HUDEP-2 (cell line): ENCODE results near the gene AGBL3.
"Not testable (repeated sequence)": the region's sequence is repeated elsewhere in the genome, so short reads cannot be mapped to it uniquely, and the experiment has no call there.

ENCODE experiments used
- DNase-seq, 76 experiments: peaks; one replicate each; lab custom pipeline; 2025; ENCODE audit not compliant: unreplicated experiment in 76 of 76; lab: John Stamatoyannopoulos, UW

Gene AGBL3

GRCh38 chr7:135165862-135166261 lies 179.6 kb downstream of the AGBL3 start:
- DNase-seq, result no peak

GRCh38 chr7:135166338-135166990 lies 180.2 kb downstream of the AGBL3 start:
- DNase-seq, result no peak

GRCh38 chr7:135167365-135167917 lies 181.1 kb downstream of the AGBL3 start:
- DNase-seq, result peak in 45 of 76 experiments; percentile 6 to 57 (median 30)

- DNase-seq, result peak in 25 of 76 experiments; percentile 3 to 39 (median 18)
These were observed 181.7 kb downstream of the AGBL3 start for GRCh38 chr7:135168001-135168400.

GRCh38 chr7:135168489-135169140 lies 182.3 kb downstream of the AGBL3 start:
- no peak for DNase-seq

GRCh38 chr7:135169141-135169963 lies 183.0 kb downstream of the AGBL3 start:
- DNase-seq, result peak in 70 of 76 experiments; percentile 3 to 77 (median 50)

GRCh38 chr7:135169964-135170273 lies 183.6 kb downstream of the AGBL3 start:
- peak in 8 of 76 experiments; percentile 27 to 57 (median 40) for DNase-seq

- DNase-seq, result peak in 75 of 76 experiments; percentile 41 to 96 (median 87)
These were observed 184.1 kb downstream of the AGBL3 start, which contains the start of gene CYREN for GRCh38 chr7:135170274-135170997. Gene CYREN (minus strand): TSS chr7:135170707. CDS start chr7:135168922, 1,785 bp downstream.

GRCh38 chr7:135170998-135171481 lies 184.7 kb downstream of the AGBL3 start:
- not testable (repeated sequence) for DNase-seq

DNA sequence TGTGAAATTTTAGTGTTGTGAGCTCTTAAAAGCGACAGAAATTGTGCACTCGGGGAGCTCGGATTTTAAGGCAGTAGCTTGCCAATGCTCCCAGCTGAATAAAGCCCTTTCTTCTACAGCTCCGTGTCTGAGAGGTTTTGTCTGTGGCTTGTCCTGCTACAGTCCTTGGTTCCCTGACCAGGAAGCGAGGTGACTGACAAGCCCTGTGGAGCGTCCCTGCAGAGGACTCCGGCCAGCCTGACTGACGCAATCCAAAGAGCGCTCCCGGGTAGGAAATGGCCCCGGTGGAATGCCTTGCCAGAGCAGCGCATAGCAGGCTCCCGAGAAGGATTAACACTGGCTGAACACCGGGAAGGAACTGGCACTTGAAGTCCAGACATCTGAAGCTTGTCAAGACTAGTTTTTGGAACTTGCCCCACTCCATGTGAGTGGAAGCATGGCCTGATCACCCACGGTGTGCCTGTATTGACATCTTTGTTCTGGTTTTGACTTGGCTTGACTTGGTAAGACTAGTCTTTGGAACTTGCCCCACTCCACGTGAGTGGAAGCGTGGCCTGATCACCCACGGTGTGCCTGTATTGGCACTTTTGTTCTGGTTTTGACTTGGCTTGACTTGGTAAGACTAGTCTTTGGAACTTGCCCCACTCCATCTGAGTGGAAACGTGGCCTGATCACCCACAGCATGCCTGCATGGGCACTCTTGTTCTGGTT lies 185.4 kb downstream of the AGBL3 start:
- not testable (repeated sequence) for DNase-seq

- not testable (repeated sequence) for DNase-seq
These were observed 187.6 kb downstream of the AGBL3 start for GRCh38 chr7:135173916-135174315.

DNA sequence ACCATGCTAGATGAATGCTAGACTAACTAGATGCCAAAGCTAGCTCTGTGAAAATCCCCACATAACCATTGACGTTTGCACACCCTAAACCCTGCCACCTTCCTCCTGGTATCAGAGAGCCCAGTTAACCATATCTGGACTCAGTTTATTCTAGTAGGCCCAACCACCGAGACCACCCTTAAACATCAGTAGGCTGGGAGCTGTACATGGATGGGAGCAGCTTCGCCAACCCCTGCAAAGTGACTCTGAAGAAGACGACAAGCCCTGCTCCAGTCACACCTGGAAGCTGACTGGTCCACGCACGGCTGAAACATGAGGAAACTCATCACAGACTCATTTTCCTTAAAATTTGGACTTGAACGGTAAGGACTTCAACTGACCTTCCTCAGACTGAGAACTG lies 188.6 kb downstream of the AGBL3 start:
- no peak for DNase-seq

DNA sequence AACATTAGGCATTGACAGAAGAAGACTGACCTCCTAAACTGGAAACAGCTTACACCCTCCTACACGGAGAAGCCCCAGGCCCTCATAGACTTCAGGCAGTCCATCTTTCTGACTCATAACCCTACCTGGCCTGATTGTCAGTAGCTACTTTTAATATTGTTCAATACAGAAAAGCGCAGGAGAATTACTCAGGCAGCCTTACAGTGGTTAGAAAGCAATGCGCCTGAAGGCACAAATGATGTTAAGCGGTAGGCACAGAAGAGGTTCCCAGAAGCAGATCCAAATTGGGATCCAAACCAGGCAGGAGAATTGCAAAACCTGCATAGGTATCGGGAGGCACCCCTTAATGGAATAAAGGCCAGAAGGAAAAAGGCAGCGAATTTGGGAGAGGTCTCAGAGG lies 189.6 kb downstream of the AGBL3 start:
- no peak for DNase-seq

- no peak for DNase-seq
These were observed 190.9 kb downstream of the AGBL3 start for GRCh38 chr7:135177028-135177696.

DNA sequence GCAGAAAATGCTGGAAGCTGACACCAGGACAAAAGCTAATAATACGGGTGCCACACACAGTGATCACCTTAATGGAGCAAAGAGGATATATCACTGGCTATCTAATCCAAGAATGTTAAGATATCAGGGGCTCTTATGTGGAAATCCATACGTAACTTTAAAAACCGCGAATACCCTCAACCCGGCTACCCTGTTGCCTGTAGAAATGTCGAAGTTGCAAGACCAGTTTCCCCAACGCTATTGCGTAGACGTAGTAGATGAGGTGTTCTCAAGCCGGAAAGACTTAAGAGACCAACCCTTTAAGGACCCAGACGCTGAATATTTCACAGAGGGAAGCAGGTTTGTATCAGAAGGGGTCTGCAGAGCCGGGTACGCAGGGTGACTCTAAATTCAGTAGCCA lies 192.1 kb downstream of the AGBL3 start:
- no peak for DNase-seq

DNA sequence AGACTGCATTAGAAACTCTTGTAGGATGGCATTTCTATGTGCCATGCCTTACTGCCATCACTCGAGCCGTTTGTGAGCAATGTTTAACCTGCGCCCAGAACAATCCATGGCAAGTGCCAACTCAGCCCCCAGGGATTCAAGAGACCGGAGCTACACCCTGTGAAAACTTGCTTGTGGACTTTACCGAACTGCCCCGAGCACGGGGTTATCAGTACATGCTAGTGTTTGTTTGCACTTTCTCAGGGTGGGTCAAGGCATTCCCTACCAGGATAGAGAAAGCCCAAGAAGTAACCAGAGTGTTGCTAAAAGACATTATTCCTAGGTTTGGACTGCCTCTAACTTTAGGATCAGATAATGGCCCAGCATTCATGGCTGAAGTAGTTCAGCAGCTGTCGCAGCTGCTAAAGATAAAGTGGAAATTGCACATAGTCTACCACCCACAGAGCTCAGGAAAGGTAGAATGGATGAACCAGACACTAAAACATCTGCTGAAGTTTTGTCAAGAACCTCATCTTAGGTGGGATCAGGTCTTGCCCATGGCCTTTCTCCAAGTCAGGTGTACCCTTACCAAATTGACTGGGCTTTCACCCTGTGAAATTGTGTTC lies 193.1 kb downstream of the AGBL3 start:
- DNase-seq, result no peak

DNA sequence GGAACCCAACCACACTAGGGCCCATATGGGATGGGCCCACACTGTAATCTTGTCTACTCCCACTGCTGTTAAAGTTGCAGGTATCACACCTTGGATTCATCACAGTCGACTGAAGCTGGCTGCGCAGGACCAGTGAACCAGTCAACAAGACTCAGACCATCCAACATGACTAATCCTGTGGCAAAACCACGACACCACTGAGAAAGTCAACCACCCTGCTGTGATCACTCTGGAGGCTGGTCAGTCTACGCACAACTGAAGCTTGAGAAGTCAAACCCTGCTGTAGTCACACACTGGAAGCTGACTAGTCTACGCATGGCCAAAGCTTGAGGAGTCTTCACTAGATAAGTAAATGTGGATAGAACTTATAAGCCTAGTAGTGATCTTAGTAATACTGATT lies 193.8 kb downstream of the AGBL3 start:
- no peak for DNase-seq

- no peak for DNase-seq
These were observed 195.1 kb downstream of the AGBL3 start for GRCh38 chr7:135181261-135181928.
